Measurements from ENCODE around the gene MRPL12.

The MRPL12 gene

DNA sequence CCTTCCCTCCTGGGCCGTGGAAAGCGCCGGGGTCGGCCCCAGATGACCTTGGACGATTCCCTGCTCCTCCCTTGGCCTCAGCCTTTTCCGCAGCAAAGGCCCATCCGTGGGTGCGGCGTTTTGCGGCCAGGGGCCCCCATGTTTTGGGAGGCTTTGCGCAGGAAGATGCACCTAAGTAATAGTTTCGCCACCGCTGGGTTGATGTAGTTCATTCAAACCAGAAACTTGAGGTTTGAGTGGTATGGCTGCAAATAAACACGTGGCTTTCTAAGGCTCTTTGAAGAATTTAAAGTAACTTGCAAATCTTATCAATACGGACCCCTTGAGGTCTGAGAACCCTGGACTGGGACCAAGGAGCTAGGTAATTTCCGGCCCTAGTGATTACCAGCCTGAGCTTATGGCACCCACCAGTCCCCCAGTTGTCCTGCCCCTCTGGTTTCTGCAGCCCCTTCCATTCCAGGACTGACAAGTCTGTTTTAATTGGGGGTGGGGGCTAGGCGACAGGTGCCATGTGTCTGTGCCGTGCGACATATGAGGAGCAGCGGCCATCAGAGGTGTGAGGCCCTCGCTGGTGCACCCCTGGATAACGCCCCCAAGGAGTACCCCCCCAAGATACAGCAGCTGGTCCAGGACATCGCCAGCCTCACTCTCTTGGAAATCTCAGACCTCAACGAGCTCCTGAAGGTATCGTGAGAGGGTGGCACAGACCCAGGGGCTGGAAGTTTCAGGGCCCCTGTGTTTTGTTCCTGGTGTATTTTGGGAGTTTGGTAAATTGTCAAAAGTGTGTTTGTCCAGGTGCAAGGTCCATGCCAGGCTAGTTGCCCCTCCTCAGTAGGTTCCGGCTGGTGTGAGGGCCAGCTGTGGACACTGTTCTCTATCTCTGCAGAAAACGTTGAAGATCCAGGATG, 834 bp downstream of the MRPL12 start:
- no peak for DNase-seq

DNA sequence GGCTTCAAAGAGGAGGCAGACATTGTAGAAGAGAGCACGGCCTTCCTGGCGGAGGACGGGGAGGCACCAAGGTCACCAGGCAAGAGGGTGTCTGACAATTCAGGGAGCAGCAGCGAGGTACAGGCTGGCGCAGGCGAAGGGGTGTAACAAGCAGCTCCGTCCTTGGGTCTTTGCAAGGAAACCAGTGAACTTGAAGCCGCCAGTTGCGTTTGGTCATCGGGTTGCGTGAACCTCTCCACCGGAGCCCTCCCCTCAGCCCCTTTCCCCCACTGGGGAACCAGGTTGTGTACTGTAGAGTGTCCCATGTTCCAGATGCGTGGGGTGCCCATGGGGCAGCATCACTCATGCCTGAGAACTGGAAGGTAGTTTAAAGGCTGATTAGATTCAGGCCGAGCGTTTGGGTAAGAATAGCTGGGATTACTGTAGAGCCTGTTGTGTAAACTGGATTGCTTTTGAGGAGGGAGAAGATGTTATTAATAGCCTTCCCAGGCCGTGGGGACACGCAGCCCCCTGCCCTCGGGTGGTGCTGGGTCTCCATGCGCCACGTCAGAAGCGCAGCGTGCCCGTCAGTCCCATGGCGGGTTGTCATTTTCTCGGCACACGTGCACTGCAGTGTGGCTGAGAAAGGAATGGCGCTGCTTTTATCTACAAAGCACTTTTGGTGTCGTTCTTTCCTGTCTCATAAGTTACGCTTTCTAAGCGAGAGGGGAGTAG, 2.5 kb downstream of the MRPL12 start:
- DNase-seq, result no peak

DNA sequence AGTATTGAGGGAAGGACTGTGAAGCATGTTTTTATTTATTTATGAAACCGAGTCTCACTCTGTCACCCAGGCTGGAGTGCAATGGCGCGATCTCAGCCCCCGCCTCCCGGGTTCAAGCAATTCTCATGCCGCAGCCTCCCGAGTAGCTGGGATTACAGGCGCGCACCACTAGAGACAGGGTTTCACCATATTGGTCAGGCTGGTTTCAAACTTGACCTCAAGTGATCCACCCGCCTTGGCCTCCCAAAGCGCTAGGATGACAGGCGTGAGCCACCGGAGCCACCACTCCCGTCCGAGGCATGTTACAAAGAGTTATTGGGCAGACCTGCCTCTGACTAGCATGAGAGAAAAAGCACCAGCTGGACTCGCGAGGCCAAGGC, 3.1 kb downstream of the MRPL12 start:
- DNase-seq, result no peak

GRCh38 chr17:81706757-81707624, 3.8 kb downstream of the MRPL12 start:
- no peak for DNase-seq

- no peak for DNase-seq
Measured at GRCh38 chr17:81707725-81708646, 4.8 kb downstream of the MRPL12 start.

DNA sequence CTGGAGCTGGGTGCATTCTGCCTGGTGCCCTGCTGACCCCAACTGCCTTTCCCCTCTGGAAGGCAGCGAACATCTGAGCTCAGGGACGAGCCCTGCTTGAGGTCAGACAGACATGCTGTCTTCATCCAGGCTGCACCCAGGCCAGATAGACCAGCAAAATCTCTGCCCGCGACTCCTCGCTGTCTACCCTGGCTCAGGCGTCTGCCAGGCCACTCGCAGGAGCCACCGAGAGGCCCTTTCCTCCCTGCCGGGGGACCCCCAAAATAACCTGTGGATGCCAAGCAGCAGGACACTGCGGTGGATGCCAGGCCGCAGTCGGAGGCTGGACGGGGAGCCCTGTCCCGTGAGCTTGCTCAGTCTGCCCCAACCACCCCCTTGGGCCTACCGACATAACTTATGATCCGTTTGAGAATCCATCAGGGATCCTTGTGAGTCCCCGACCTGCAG, 5.6 kb downstream of the MRPL12 start:
- no peak for DNase-seq

GRCh38 chr17:81710514-81711308, 7.5 kb downstream of the MRPL12 start:
- DNase-seq, result peak; percentile 80

DNA sequence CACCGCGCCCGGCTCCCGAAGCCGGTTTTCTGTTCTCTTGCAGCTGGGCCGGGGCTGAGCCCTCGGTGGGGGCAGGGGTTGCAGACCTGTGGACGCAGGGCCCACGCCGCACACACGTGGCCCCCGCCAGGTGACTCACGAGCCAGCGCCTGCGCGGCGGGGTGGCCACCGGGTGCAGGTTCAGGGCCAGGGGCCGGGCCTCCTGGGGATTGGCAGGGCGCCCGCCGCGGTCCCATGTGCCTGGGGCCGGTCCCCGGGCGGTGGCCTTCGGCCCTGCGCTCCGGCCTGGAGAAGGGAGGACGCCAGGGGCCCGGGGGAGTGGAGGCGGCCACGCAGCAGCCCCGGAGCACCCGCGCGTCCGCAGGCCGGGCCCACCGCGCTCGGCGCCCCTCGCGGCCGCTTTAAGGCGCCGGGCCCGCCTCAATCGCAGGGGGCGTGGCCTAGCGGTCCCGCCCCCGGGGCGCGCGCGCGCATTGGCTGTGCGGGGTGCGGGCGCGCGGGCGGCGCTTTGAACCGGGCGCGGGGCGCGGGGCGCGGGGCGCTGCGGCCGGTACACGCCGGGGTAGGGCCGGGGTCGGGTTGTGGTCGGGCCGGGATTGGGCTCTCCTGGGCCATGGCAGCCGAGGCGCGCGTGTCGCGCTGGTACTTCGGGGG, 8.8 kb downstream of the MRPL12 start, which contains the start of gene SLC25A10:
SLC25A10 (plus strand) TSS at position 471 of the 654 bp plus-strand sequence; CDS start at position 614, 143 bp downstream.
- DNase-seq, result peak; percentile 94

DNA sequence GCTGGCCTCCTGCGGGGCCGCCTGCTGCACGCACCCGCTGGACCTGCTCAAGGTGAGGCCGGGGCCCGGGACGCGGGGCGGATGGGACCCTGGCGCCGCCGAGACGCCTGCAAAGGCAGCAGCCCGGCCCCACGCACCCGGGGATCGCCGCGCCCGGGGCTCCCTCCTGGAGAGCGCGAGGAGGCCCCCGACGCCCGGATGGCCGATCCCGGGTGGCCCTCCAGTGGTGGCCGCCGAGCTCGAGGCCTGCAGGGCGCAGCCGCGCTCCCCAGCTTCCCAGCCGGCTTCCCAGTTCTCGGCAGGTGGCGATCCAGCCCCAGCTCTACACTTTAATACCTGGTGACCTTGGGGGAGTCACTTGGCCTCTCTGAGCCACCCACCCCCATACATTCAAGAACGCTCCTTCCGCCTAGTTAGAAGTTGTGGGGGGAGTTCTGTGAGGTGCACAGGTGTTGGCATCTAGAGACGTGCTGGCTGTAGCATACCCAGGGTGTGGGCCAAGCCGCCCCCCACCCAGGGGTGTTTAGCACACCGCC, 9.4 kb downstream of the MRPL12 start:
- DNase-seq, result no peak

DNA sequence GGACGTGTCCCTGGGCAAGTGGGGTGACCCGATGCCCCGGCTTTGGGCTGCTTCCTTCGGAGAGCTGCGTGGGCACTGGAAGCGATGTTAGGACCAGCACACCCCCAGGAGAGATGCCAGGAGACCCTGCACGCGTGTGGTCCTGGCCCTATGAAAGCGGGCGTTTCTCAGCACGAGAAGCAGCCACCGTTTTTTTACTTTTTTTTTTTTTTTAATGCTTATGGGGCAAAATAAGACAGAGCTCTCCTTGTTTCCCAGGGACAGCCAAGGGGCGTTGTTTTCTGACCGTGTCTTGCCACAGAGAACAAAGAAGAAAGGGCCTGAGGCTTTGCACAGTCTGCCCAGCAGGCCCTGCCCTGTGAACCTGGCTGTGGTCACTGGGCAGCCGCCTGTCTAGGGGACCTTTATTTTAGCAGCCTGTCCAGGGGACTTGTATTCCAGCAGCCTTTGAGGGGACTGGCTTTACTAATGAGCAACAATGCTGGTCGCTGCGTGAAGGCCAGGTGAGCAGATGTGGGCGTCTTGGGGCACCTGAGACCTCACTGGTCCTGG, 9.9 kb downstream of the MRPL12 start:
- no peak for DNase-seq

DNA sequence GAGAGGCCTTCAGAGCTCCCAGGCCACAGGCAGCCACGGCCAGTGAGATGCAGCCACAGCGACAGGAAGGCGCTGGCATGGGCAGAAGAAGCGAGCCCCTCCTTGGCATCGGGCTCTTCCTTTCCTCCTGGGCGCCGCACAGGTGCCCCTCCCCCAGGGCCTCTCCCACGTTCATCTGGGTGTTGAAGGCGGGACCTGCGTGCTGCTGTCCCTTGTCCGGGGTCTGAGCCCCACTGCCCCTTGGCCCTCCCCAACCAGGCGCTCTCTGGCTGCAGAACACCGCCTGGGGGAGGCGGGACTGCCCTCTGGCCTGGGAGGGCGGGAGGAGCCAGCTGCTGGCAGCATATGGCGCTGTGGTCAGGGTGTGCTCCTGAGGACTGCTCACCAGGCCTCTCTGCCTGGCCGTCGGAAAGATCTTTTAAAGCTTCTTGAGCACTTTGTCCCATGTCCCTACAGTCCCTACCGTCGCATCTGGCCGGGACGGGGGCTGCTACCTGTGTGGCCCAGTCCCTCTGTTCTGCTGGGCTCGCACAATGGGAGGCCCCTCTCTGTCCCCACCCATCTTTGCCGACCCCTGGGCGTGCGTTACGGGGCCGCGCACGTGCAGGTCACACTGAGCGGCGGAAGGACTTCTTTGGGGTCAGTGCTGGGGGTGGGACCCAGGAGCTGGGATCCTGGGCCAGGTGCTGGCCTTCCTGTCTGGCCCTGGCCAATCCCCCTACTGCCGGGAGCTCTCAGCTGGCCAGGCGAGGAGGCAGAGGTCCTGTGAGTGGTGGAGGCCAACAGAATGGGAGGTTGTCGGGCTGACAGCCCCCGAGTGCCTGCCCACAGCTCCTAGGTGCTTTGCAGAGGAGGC, 10.6 kb downstream of the MRPL12 start:
- DNase-seq, result no peak

DNA sequence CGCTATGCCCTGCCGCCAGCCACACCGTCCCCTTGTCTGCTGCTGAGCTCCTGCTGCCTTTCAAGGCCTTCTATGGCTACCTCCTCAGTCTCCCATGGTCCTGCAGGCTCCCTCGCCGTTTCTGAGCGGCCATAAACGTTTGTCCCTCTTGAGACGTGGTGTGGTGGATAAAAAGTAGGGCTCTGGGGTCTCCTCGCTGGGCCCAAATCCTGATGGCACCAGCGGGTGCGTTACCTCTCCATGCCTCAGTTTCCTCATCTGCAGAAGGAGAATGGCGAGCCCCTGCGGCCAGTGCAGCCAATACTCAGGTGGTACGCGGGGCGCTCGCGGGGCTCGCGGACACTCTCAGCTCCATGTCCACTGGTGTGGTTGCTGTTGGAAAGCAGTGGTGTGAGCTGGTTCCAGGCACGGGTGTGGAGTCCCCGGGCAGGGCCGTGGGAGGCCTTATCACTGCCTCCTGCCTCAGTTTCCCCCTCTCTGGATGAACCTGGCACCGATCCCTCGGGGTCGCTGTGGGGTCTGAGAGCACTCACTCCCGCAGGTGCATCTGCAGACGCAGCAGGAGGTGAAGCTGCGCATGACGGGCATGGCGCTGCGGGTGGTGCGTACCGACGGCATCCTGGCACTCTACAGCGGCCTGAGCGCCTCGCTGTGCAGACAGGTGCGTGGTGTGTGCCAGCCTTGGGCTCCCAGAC, 11.4 kb downstream of the MRPL12 start:
- no peak for DNase-seq

DNA sequence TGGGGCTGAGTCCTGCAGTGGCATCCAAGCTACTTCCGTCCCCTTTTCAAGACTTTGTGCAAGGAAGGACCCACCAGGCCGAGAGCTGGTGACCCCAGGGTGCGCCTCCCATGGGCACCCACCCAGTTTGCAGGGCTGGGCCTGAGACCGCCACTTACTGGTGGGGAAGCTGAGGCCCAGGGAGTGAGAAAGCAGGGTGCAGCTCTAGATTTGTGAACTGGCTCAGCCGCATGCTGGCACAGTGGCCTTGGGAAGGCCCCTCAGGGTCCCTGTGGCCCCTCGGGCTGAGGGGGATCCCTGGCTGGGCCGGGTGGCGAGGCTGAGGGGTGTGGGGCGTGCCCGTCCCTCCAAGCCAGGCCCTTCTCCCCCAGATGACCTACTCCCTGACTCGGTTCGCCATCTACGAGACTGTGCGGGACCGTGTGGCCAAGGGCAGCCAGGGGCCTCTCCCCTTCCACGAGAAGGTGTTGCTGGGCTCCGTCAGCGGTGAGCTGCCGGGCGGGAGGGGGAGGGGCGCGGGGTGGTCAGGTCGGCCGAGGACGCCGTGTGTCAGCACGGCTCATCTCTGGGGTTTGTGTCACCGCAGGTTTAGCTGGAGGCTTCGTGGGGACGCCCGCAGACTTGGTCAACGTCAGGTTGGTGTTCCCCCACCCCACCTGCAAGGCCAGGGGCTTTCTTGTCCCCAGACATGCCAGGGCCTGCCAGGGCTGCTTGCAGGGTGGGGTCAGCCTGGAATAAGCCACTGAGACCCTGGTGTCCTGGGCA, 12.1 kb downstream of the MRPL12 start:
- DNase-seq, result no peak

GRCh38 chr17:81715872-81716673, 12.9 kb downstream of the MRPL12 start:
- DNase-seq, result no peak

- no peak for DNase-seq
Measured at GRCh38 chr17:81716674-81716996, 13.5 kb downstream of the MRPL12 start.

DNA sequence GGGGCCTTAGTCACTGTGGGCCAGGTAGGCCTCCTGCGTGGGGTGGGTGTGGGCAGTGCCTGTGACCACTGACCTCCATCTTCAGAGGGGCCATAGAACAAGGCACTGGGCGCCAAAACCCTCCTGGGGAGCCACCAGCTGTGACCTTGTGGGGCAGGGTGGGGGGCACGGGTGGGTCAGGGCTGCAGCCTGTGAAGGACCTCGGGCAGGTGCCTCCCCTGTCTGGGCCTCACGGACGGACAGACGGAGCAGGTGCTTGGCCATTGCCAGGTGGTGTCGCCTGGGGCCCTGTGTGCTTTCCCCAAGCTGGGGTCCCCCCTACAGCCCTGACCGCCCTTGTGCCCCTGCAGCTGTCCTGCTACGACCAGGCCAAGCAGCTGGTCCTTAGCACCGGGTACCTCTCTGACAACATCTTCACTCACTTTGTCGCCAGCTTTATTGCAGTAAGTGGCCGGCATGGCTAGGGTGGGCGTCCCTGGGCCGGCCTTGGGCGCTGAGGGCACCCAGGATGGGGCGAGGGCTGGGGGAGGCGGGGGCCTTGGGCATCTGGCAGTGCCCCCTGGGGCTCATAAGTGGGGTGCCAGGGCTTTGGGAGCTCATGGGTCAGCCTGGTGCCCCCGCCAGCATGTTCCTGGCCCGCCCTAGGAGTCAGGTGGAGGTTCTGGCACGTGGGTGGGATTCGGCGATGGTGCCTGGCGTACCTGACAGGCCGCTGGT, 14.0 kb downstream of the MRPL12 start:
- no peak for DNase-seq
